H9 (cell line): ENCODE results near the gene UBE3B. TPM values are rescaled to one million over a fixed set of nuclear protein-coding genes. Genes with fewer than 3 reads are reported as not detected.

Experiments used
- DNase-seq: peaks from one replicate; pipeline ENCODE4 v3.0.0-alpha.2; 2017
- H2AFZ ChIP-seq: one replicate; pipeline ENCODE4 v1.6.1; 2013; ENCODE audit warnings: mild to moderate bottlenecking, low read length, control low read depth, moderate library complexity
- H2AK5ac ChIP-seq: 2 replicates; pipeline ENCODE4 v1.6.1; 2013; ENCODE audit warnings: low read length, control low read depth, mixed read lengths; ENCODE audit not compliant: insufficient read length
- H2BK120ac ChIP-seq: one replicate; pipeline ENCODE4 v1.6.1; 2013; ENCODE audit warnings: low read depth, mild to moderate bottlenecking, low read length, control low read depth, inconsistent platforms; ENCODE audit not compliant: poor library complexity, severe bottlenecking
- H2BK12ac ChIP-seq: 2 replicates; pipeline ENCODE4 v1.6.1; 2013; ENCODE audit warnings: low read length, control low read depth, mixed read lengths, low read depth; ENCODE audit not compliant: insufficient read length
- H2BK15ac ChIP-seq: 2 replicates; pipeline ENCODE4 v1.6.1; 2013; ENCODE audit warnings: low read depth, low read length, control low read depth
- H2BK20ac ChIP-seq: one replicate; pipeline ENCODE4 v1.6.1; 2013; ENCODE audit warnings: low read depth, mild to moderate bottlenecking, low read length, control low read depth, inconsistent platforms; ENCODE audit not compliant: poor library complexity, severe bottlenecking
- H2BK5ac ChIP-seq: 2 replicates; pipeline ENCODE4 v1.6.1; 2013; ENCODE audit warnings: low read length, control low read depth, mixed read lengths; ENCODE audit not compliant: insufficient read length
- H3K14ac ChIP-seq: 2 replicates; pipeline ENCODE4 v1.6.1; 2013; ENCODE audit warnings: low read length, control low read depth; ENCODE audit not compliant: insufficient read depth
- H3K18ac ChIP-seq: 2 replicates; pipeline ENCODE4 v1.6.1; 2013; ENCODE audit warnings: low read depth, mild to moderate bottlenecking, mixed read lengths, low read length, control low read depth; ENCODE audit not compliant: insufficient read length
- H3K23ac ChIP-seq: 2 replicates; pipeline ENCODE4 v1.6.1; 2013; ENCODE audit warnings: low read length, control low read depth, mixed read lengths, low read depth; ENCODE audit not compliant: insufficient read length
- H3K23me2 ChIP-seq: 2 replicates; pipeline ENCODE4 v1.6.1; 2013; ENCODE audit warnings: low read depth, mild to moderate bottlenecking, mixed read lengths, low read length, control low read depth; ENCODE audit not compliant: insufficient read length, poor library complexity, severe bottlenecking
- H3K27ac ChIP-seq: 2 replicates; pipeline ENCODE4 v1.5.1; 2013; ENCODE audit warnings: low read length, control low read depth, mixed read lengths, low read depth; ENCODE audit not compliant: insufficient read length
- H3K27me3 ChIP-seq: 2 replicates; pipeline ENCODE4 v1.6.1; 2013; ENCODE audit warnings: low read length, control low read depth, inconsistent platforms; ENCODE audit not compliant: insufficient read depth
- H3K4ac ChIP-seq: 2 replicates; pipeline ENCODE4 v1.6.1; 2013; ENCODE audit warnings: low read depth, mild to moderate bottlenecking, control low read depth, inconsistent platforms, low read length, moderate library complexity
- H3K4me1 ChIP-seq: 2 replicates; pipeline ENCODE4 v1.6.1; 2013; ENCODE audit warnings: low read length, control low read depth, inconsistent platforms; ENCODE audit not compliant: insufficient read depth
- H3K4me2 ChIP-seq: 2 replicates; pipeline ENCODE4 v1.6.1; 2013; ENCODE audit warnings: low read length, control low read depth, mixed read lengths; ENCODE audit not compliant: insufficient read length, insufficient read depth
- H3K56ac ChIP-seq: 2 replicates; pipeline ENCODE4 v1.6.1; 2013; ENCODE audit warnings: low read depth, mild to moderate bottlenecking, mixed read lengths, low read length, control low read depth; ENCODE audit not compliant: insufficient read length
- H3K79me1 ChIP-seq: 2 replicates; pipeline ENCODE4 v1.6.1; 2013; ENCODE audit warnings: low read depth, mild to moderate bottlenecking, moderate library complexity, low read length, control low read depth, inconsistent platforms; ENCODE audit not compliant: insufficient read depth, poor library complexity, severe bottlenecking
- H3K79me2 ChIP-seq: 2 replicates; pipeline ENCODE4 v1.6.1; 2013; ENCODE audit warnings: low read length, control low read depth, inconsistent platforms; ENCODE audit not compliant: insufficient read depth
- H3K9ac ChIP-seq: 2 replicates; pipeline ENCODE4 v1.6.1; 2013; ENCODE audit warnings: low read length, control low read depth, mixed read lengths; ENCODE audit not compliant: insufficient read length; ENCODE audit errors: extremely low read depth
- H3K9me3 ChIP-seq: one replicate; pipeline ENCODE4 v1.6.1; 2013; ENCODE audit warnings: low read depth, low read length, inconsistent platforms; ENCODE audit not compliant: control insufficient read depth
- H3T11ph ChIP-seq: one replicate; pipeline ENCODE4 v1.6.1; 2013; ENCODE audit warnings: mild to moderate bottlenecking, low read length, control low read depth, inconsistent platforms
- H4K20me1 ChIP-seq: one replicate; pipeline ENCODE4 v1.6.1; 2013; ENCODE audit not compliant: control insufficient read depth, insufficient read length, insufficient read depth
- H4K5ac ChIP-seq: 2 replicates; pipeline ENCODE4 v1.6.1; 2013; ENCODE audit warnings: low read depth, mild to moderate bottlenecking, mixed read lengths, low read length, control low read depth; ENCODE audit not compliant: insufficient read length
- H4K8ac ChIP-seq: replicated peaks from 2 replicates; pipeline ENCODE4 v1.6.1; 2013; ENCODE audit warnings: low read length, control low read depth, mixed read lengths, low read depth; ENCODE audit not compliant: insufficient read length
- H4K91ac ChIP-seq: 2 replicates; pipeline ENCODE4 v1.6.1; 2013; ENCODE audit warnings: low read depth, mild to moderate bottlenecking, moderate library complexity, mixed read lengths, low read length, control low read depth; ENCODE audit not compliant: insufficient read length
- H3K27ac Mint-ChIP-seq, 3 experiments: 2 replicates in 2 of 3; 3 replicates in 1 of 3; pipeline ENCODE4 v1.8.0; 2020 to 2021; ENCODE audit warnings: mixed read lengths in 3 of 3, mild to moderate bottlenecking in 1 of 3, moderate library complexity in 1 of 3
- H3K27me3 Mint-ChIP-seq: 2 replicates; pipeline ENCODE4 v1.8.0; 2021; ENCODE audit warnings: low read depth, mild to moderate bottlenecking, moderate library complexity, mixed read lengths
- H3K36me3 Mint-ChIP-seq, 3 experiments: 2 replicates in 2 of 3; 3 replicates in 1 of 3; pipeline ENCODE4 v1.8.0; 2020 to 2021; ENCODE audit warnings: low read depth in 3 of 3, mixed read lengths in 3 of 3; ENCODE audit not compliant: insufficient read depth in 1 of 3
- H3K4me1 Mint-ChIP-seq, 2 experiments: 2 replicates each; pipeline ENCODE4 v1.8.0; 2020; ENCODE audit warnings: mixed read lengths in 2 of 2
- H3K4me3 Mint-ChIP-seq, 2 experiments: 2 replicates in 1 of 2; 3 replicates in 1 of 2; pipeline ENCODE4 v1.8.0; 2020 to 2021; ENCODE audit warnings: mild to moderate bottlenecking in 2 of 2, mixed read lengths in 2 of 2, moderate library complexity in 1 of 2
- H3K9me3 Mint-ChIP-seq, 2 experiments: 2 replicates in 1 of 2; 3 replicates in 1 of 2; pipeline ENCODE4 v1.8.0; 2020; ENCODE audit warnings: mild to moderate bottlenecking in 2 of 2, mixed read lengths in 2 of 2, moderate library complexity in 1 of 2
- WGBS: extraction: QIAGEN DNeasy Blood & Tissue Kit; methylation state at CpG from one replicate; pipeline ENCODE4 v1.1.7; 2013; ENCODE audit warnings: missing lambda C conversion rate, low lambda C conversion rate, mixed read lengths; ENCODE audit not compliant: insufficient read length; ENCODE audit errors: extremely low coverage; 5-methylcytosine and 5-hydroxymethylcytosine counted together
- total RNA-seq: library from RNA; stranded (reverse); gene quantifications from 2 replicates; pipeline ENCODE4 v1.2.1, GENCODE V29; 2021
- TF ChIP-seq, protein P1 (sequence below): fragments of 200-600 bp; sonication (generic); conservative IDR thresholded peaks from 3 replicates; pipeline ENCODE4 v1.8.0; 2021; ENCODE audit warnings: antibody characterized with exemption, mild to moderate bottlenecking

The UBE3B gene
- total RNA-seq, 1 experiment from 2014 or later, result 24.2 TPM

DNA sequence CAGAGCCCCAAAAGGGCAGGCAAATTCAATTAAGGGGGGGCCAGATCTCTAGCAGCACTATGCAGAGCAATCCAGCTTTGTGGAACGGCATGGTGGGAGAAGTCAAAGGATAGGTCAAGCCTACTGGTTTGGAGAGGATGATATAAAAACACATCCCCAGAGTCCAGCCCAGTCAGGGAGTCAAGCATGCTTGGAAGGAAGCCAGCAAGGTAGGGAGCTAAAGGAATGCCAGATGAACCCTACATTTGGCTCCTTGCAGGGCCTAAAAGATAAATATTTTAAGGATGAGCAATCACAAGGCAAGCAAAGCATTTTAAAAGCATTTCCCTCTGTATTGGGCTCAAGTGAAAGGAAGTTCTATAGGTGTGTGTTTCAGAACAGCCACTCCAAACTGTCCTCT is 21.7 kb upstream of the UBE3B start:
- Histone ChIP-seq H3K4me2 (no peak overlapping the region), H3K23me2 (no peaks in the 10 kb centered on the region), H3K4me1 (peaks cover 18% of the 10 kb centered on the region; the same call in 1 of the 2 replicates), H4K20me1 (no peaks in the 10 kb centered on the region), H2BK120ac (no peak overlapping the region), H3K27ac (no peak overlapping the region), H3K56ac (no peak overlapping the region), H3K9me3 (no peaks in the 10 kb centered on the region), H3K79me1 (peaks cover 5% of the 10 kb centered on the region), H2AFZ (no peak overlapping the region), H3K79me2 (peaks cover 3% of the 10 kb centered on the region; the same call in 1 of the 2 replicates), H3K18ac (no peak overlapping the region), H3K9ac (no peak overlapping the region), H4K8ac (no peak overlapping the region), H2BK20ac (no peak overlapping the region), H2BK15ac (no peak overlapping the region), H4K91ac (no peak overlapping the region), H3K27me3 (no peaks in the 10 kb centered on the region), H3T11ph (no peak overlapping the region), H3K4ac (no peak overlapping the region), H2BK5ac (no peak overlapping the region), H2AK5ac (no peak overlapping the region), H4K5ac (no peak overlapping the region), H2BK12ac (no peak overlapping the region), H3K14ac (no peak overlapping the region), H3K23ac (no peak overlapping the region)
- Mint-ChIP-seq H3K36me3 (peaks cover 41 to 82% (median 78%) of the 10 kb centered on the region in 3 experiments; a peak in 6 of 7 replicates), H3K9me3 (no peaks in the 10 kb centered on the region; a peak in 2 of 5 replicates), H3K4me3 (no peak overlapping the region), H3K27me3 (no peaks in the 10 kb centered on the region), H3K27ac (peak overlapping the region in 2 of 3 experiments; percentile 45 to 74; a peak in 3 of 7 replicates), H3K4me1 (peaks cover 36 to 37% of the 10 kb centered on the region in 2 experiments)
- TF ChIP-seq, protein P1, sequence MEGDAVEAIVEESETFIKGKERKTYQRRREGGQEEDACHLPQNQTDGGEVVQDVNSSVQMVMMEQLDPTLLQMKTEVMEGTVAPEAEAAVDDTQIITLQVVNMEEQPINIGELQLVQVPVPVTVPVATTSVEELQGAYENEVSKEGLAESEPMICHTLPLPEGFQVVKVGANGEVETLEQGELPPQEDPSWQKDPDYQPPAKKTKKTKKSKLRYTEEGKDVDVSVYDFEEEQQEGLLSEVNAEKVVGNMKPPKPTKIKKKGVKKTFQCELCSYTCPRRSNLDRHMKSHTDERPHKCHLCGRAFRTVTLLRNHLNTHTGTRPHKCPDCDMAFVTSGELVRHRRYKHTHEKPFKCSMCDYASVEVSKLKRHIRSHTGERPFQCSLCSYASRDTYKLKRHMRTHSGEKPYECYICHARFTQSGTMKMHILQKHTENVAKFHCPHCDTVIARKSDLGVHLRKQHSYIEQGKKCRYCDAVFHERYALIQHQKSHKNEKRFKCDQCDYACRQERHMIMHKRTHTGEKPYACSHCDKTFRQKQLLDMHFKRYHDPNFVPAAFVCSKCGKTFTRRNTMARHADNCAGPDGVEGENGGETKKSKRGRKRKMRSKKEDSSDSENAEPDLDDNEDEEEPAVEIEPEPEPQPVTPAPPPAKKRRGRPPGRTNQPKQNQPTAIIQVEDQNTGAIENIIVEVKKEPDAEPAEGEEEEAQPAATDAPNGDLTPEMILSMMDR, result no peak
- DNase-seq, result no peak
- WGBS, result no CpG with 5 or more reads among the region's 1 CpG
